RKO (cell line): ENCODE data around the gene ACAP3.
"Not testable (repeated sequence)": the region's sequence is repeated elsewhere in the genome, so short reads cannot be mapped to it uniquely, and the experiment has no call there.

ENCODE experiments used
- DNase-seq: peaks from one replicate; pipeline ENCODE4 v3.0.0-alpha.2; 2016; ENCODE audit warnings: low spot score

The ACAP3 gene

DNA sequence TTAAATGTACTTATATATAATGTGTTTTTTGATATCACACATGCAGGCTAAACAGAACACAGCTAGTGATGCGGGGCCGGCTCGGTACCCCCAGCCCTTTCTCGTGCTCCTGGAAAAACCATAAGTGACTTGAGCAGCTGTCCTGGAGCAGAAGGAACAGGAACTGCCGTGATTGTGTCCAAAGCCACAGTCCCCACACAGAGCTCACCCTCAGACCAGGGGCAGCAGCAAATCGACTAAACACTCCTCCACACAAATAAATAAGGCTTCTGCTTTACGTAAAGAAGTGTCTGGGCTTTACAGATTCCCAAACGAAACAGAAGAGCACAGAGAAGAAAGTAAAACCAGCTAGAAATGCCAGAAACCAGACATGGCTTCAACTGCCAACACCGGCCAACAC is 43.7 kb downstream of the ACAP3 start:
- no peak for DNase-seq

DNA sequence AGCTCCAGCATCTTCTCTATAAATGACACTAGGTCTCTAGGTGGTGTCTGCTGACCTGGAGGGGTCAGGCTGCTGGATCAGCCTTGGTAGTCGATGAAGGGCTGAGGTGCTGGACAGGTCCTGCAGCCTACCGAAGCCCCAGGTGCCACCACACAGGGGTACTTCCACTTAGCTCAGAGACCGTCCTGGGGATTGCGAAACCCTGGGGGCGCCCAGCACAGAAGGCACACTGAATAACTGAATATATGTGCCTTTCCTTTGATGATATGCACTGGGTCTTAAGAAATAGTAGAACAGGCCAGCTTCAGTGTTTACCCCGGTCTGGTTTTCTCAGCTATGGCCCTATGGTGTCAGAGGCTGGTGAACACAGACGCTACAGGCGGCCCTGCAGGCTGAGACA is 45.0 kb downstream of the ACAP3 start:
- DNase-seq: no peak

DNA sequence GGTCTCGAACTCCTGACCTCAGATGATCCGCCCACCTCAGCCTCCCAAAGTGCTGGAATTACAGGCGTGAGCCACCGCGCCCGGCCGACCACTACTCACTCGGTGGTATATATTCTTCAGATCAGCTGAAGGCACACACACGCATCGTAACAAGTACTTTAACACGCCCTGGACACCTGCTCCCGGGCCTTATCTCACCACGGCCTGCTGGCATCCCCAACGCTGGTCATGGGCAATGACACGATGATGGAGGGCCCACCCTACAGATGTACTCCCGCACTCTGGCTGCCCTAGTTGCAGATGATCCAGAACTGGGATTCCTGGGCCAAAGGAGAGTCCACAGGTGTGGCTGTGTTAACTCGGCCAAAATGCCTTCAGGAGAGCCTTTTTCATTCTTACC is 45.7 kb downstream of the ACAP3 start:
- no peak for DNase-seq

DNA sequence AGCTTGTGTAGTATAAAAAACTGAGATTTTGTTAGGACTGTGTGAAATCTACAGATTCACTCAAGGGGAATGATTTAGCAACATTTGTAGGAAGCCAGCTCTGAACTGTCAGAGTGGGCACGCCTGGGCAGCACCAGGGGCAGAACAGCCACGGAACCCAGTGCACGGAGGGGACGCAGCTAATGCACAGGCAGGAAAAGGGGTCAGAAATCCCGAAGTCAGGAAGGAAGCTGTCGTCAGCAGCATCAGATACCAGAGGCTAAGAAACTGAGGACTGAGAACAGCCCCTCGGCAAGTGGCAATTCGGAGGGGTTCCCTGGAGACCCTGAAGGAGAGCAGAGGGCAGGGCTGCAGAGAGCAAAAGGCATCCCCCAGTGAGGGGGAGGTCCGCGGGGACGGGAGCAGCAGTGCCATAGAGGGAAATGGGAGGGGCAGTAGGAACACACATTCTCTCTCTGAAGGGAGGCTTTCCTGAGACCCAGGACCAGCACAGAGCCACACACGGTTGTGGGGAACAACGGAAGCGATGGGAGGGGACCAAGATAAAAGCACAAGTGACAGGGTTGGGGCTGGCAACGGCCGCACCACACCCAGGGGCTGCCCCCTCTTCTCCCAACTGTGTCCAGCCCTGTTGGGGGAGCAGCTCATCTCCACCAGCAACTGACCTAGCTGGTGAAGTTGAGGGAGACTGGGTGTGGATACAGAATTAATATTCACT is 46.7 kb downstream of the ACAP3 start:
- no peak for DNase-seq

DNA sequence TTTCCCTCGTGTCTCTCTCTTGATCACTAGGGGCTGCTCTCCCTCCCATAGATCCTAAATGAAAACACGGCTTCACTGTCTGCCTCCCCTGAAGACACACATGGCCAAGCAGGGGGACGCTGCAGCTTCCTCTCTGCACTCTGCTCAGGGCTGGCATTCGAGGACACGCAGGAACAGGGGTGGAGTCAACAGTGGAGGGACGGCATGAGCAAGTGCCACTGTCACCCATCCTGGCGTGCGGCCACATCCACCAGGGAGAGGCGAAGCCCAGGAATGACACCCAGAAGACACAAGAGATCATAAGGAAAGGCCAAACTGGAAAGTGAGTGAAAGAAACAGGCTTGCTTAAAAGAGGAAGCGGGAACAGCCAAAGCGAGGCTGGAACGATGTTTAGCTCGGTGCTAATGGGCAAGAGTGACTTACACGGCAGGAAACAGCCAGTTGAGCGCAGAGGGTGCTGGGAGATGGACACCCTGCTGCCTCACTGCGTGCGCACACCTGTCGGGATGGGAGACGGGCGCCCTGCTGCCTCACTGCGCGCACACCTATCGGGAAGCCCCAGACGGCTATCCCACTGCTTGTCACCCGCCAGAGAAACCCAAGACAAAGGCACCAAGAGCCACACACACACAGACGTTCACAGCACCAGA is 47.7 kb downstream of the ACAP3 start:
- no peak for DNase-seq

DNA sequence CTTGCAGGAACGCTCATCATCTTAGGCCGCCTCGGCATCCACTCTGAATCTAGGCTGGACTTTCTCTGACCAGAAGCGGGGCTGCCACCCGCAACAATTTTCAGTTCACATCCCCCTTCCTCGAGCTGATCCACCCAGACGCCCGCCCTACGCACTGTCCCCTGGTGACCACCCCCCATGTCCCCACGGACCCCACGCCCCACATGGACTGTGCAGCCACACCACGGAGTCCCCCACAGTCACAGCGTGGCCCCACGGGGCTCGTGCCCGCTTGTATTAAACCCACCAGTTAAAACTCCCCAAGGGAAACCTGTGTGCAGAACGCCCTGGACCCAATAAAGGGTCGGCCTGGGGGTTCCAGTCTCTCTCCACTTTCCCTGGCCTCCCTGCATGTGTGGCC is 48.2 kb downstream of the ACAP3 start:
- DNase-seq: no peak

DNA sequence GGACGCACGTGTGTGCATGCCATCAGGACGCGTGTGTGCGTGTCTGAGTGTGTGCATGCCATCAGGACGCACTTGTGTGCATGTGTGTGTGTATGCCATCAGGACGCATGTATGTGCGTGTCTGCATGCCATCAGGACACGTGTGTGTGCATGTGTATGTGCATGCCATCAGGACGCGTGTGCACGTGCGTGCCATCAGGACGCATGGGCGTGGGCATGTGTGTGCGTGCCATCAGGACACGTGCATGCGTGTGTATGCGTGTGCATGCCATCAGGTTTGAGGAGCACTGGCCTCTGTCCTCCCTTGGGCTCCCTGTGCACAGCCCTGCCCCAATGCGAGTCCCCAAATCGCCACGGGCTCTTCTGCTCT is 48.6 kb downstream of the ACAP3 start:
- no peak for DNase-seq

DNA sequence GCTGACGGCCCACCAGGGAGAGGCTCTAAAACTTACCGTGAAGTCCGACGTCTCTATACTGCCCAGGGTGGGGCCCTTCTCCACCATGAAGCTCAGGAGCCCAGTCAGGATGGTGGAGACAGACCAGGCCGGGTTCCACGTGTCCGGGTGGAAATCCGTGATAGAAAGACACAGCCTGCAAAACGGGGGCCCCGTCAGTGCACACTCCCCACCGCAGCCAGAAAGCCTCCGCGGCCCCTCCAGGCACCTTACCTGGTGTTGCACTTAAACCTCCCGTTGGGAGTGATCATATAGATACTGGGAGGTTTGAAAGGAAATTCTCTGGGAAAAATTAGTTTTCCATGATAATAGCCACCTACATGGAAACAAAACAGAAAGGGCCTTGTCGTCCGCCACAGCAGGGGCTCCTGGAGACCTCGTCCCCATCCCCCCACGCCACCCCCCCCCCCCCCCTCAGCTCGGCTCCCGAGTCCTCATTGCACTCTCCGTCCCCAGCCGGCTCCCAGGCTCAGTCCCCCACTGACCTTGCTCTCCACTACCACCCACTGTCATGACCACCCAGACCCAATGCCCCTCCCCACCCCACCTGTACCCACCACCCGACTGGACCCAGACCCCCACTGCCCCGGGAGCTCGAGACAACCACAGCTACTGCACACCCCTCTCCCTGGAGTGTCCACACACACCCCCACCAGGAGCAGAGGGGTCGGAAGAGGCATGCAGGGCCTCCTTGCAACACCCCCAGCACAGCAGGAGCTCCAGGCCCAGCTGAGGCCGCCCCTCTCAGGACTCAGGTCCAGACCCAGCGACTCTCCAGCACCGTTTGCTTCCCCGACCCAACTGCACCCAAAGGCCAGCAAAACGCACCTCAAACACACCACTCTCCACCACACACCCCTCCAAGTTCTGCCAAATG is 50.5 kb downstream of the ACAP3 start:
- no peak for DNase-seq

DNA sequence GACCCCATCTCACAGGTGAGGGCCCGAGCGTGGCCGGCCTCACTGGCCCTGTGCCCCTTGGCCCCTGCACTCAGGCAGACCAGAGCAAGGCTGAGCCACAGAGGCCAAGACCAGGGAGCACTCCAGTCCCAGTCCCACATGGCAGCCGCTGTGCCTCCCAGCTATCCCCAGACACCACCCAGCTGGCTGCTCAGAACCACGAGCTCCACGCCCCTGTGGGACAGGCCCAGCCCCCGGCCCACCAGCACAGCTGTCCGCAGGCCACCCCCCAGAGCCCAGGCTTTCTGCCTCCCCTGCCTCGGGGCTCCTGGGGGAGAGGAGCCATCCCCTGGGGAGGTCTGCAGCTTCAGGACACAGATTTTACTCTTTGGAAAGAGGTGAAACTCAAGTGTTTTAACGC is 52.1 kb downstream of the ACAP3 start:
- no peak for DNase-seq

DNA sequence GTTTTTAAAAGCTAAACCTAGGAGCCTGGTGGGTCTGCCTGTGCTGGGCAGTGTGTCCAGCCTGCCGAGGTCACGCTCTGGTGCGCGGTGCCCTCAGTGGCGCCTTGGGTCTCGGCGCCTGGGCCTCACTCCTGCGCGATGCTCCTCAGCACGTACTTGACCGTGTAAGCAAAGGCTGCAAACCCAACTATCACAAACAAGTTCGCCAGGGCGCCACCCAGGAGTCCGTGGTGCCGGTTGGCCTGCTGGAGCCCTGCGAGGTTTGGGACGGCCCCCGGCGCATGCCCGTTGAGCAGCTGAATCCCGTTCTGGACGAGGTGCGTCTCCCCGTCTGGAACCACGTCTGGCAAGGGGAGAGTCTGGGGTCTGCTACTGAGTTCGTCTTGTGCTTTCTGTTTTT is 52.7 kb downstream of the ACAP3 start:
- DNase-seq: no peak

DNA sequence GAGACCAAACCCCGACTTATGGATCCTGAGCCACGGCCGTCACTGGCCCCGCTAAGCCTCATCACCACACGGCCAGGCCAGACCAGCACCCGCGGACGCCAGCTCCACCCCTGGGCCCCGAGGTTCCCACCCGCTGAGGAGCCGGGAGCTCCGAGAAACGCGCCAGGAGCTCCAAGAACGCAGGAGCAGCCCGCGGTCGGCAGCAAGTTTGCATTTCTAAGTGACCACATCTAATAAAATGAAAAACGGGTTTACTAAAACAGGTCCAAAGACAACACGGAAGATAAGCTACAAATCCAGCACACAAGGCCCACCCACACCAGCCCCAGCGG is 53.1 kb downstream of the ACAP3 start:
- DNase-seq: no peak

DNA sequence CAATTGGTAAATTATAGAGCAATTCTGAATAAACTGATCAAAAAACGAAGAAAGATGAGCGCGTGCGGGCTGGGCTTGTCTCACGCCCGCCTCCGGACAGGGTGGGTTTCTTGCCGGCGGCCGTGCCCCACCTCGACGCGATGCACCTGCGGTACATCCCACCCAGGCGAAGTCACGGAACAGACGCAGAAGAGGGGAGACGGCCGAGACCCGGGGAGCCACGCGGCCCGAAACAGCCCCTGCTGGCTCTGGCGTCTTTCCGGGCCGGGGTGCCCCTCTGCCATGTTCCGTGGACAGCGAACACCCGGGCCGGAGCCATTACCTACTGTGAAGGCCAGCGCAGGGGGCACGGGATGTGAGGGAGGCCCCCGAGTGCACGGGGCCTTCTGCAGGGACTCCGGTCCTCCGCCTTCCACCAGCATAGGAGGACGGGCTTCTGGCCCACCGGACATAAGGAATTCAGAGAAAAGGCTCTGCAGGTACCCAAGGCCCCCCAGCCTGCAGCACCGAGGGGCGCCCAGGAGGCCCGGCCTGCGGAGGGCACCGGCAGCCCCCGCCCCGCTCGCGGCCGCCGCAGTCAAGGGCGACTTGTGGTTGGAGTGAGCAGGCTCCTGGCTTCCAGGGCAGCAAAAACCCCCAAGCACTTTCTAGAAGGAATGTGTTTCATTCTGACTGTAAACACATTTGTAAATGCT is 53.6 kb downstream of the ACAP3 start:
- no peak for DNase-seq

DNA sequence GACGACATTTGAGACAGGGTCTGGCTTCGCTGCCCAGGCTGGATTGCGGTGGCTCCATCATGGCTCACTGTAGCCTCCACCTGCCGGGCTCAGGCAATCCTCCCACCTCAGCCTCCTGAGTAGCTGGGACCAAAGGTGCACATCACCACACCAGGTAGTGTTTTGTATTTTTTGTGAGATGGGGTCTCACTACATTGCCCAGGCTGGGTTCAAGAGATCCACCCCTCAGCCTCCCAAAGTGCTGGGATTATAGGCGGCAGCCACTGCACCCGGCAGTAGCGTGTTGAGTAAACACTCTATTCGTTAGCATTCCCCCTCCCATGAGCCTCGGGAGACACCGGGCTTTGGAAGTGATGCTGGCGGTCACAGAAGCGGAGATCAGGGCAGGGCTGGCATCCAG is 54.4 kb downstream of the ACAP3 start:
- no peak for DNase-seq

DNA sequence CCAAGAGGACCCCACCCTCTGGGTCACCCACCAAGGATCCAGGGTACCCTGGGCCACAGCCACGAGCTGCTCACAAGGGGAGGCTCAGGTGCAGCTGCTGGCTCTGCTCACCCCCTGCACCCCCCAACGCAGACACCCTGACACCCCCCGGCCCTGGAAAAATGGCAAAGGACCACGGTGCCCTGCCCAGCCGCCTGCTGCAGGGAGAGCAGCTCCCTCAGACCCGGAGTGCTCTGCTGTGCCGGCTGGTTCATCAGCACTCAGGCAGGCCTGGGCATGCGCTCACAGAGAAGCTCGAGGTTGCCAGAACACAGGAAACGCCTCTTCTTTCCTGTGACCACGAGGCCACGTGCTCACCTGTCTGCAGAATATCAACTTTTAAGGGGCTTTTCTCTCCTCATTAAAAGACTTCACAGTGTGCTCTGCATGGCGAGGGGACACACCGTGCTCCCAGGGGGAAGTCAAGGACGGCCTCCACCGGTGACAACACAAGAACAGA is 56.9 kb downstream of the ACAP3 start:
- DNase-seq: no peak

DNA sequence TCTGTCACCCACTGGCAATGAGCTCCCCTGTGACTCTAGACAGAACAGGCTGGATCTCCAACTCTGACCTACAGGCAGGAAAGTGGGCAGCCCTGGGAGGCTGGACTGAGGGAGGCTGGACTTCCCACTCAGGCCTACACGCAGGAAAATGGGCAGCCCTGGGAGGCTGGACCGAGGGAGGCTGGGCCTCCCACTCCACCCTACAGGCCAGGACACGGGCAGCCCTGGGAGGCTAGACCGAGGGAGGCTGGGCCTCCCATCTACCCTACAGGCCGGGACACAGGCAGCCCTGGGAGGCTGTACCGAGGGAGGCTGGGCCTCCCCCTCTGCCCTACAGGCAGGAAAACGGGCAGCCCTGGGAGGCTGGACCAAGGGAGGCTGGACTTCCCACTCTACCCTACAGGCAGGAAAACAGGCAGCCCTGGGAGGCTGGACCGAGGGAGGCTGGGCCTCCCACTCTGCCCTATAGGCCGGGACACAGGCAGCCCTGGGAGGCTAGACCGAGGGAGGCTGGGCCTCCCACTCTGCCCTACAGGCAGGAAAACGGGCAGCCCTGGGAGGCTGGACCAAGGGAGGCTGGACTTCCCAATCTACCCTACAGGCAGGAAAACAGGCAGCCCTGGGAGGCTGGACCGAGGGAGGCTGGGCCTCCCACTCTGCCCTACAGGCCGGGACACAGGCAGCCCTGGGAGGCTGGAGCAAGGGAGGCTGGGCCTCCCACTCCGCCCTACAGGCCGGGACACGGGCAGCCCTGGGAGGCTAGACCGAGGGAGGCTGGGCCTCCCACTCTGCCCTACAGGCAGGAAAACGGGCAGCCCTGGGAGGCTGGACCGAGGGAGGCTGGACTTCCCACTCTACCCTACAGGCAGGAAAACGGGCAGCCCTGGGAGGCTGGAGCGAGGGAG is 59.5 kb downstream of the ACAP3 start:
- DNase-seq: not testable (repeated sequence)

DNA sequence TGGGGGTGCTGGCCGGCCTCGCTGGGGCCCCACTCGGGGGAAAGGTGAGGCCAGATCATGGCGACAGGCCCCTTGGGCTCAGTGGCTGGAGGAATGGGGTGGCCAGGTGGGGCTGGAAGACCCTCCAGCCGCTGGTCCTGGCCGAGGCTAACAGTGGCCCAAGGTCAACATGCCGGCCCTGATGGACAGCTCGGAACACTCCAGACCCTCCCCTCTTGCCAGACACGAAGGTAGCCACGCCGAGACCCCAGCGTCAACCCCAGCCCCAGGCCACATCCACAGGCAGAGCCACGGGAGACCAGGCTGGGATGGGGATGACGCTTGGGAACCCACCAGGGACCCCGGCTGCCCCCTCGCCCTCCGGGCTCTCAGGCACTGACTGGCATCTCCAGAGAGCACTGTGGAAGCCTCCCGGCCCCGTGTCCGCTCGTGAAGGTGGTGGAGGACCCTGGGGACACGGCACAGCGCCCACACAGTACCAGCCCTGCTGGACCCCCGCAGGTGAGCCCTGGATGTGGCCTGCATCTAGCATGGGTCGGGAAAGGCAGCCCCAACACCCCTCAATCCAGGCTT is 60.3 kb downstream of the ACAP3 start:
- DNase-seq: no peak

DNA sequence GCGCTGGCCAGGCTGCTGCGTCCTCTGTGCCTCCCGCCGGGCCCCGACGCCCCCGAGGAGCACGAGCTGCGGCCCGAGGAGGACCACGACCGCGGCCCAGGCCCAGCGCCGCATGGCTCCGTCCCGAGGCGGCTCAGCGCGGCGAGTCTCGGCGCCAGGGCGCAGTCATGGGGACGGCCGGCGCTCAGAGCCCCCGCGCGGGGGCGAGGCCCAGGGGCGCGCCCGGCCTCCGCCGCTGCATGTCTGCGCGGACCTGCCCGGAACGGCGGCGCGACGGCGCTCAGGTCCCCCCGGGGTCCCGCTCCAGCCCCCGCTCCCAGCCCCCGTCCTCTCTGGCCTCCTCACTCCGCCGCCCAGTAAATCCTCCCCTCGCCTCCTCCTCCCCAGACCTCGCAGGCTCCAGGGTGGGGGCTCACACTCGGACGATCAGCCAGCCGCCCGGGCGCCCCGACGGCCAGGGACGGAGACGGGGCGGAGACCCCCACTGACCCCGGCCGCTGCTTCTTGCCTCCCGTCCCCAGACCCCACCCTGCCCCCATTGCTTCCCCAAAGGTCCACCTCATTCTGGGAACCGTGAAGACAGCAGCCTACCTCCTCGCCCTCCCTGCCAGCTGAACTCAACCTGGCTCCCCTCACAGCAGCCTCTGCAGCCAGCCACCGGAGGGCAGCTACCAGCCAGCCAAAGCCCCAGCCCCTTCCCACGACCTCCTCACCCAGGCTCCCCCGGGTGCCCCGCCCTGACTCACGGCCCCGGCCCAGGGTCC is 61.0 kb downstream of the ACAP3 start, which contains the start of gene C1QTNF12:
Gene C1QTNF12, minus strand, starts transcription at position 146 of the 764 bp plus-strand sequence. Its CDS starts 32 bp downstream, at position 114.
- DNase-seq: no peak

DNA sequence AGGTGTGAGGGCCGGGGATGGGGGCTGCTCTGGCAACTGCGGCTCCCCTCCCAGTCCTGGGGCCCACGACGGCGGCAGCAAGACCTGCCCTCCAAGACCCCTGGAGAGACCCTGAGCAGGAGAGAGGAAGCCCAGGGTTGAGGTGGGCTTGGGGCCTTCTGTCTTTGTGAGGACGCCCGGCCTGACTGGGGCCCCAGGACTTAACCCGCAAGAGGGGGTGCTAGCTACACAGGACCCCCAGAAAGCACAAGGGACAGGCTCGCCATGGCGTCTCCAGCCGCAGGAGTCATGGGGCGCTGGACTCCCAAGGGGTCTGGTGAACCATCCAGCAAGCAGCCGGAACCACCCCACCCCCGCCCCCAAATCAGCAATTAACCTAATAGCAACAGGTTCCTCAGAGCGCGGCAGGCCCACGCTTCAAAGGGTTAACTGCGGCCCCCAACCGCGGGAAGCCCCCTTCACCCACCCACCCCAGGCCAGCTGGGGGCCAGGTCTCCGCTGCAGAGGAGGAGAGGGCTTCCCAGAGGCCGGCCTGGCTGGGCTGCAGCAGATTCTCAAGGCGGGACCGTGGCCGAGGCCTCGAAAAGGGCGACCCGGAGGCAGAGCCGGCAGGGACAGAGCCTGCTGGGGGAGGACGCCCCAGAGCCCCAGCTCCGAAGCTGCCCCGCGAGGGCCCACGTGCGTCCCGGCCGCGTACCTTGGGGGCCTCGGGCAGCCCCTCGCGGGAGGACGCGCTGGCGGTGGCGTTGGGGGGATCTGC is 61.7 kb downstream of the ACAP3 start:
- no peak for DNase-seq

DNA sequence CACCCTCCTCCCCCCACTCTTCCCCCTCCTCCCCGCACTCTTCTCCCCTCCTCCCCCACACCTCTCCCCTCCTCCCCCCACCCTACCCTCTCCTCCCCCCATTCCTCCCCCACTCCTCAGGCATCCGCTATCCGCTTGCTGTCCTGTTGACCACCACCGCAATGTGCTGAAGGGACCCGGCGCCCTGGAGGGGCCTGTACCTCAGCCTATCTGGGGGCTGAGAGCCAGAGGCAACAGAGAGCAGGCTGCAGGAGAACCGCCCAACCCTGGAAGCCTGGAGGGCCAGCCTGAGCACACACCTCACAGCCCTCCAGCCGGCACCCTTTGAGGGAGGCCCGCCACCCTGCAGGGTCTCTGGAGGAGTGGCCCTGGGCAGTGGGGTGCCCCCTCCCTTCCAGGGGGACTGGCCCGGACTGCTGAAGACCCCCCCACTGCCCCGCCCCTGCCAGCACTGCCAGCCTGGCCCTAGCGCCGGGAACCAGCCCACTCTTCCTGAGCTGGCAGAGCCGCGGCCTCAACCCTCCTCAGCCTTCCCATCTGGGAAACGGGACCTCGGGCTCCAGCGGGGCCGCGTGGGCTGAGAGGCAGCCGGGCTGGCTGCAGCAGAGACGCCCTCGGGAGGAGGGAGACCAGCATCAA is 62.4 kb downstream of the ACAP3 start:
- DNase-seq: no peak
